H1 (cell line): ENCODE results near the gene PRKCH. TPM values are rescaled to one million over a fixed set of nuclear protein-coding genes. Genes with fewer than 3 reads are reported as not detected.

ENCODE experiments used
- CTCF ChIA-PET: fragments of 300-600 bp; sonication (Branson Sonifier 250); formaldehyde crosslinking; loops from one replicate; lab custom pipeline; 2021; ENCODE audit not compliant: partially characterized antibody; lab: Charles Lee
- POLR2A ChIA-PET: fragments of 300-600 bp; sonication (Branson Sonifier 250); formaldehyde crosslinking; loops from one replicate; lab custom pipeline; 2021; ENCODE audit warnings: inconsistent platforms; ENCODE audit not compliant: partially characterized antibody; lab: Charles Lee
- DNase-seq, 2 experiments: peaks; one replicate each; pipeline versions ENCODE4 v3.0.0 to v3.0.0-alpha.2; 2010 to 2022; ENCODE audit warnings: low spot score in 2 of 2, low read depth in 1 of 2, mixed read lengths in 1 of 2
- FAIRE-seq: peaks from 2 replicates; lab custom pipeline; 2011; peaks lifted over from hg19 to GRCh38; lab: Jason Lieb, UNC
- H2AFZ ChIP-seq: 2 replicates; pipeline ENCODE4 v1.8.1; 2012; ENCODE audit warnings: low read length, inconsistent platforms
- H2AK5ac ChIP-seq: 2 replicates; pipeline ENCODE4 v1.6.1; 2013; ENCODE audit warnings: low read depth, low read length
- H2BK120ac ChIP-seq: replicated peaks from 2 replicates; pipeline ENCODE3; 2013; ENCODE audit warnings: low read depth, low read length, inconsistent platforms
- H2BK12ac ChIP-seq: 2 replicates; pipeline ENCODE4 v1.6.1; 2013; ENCODE audit warnings: low read depth, low read length
- H2BK15ac ChIP-seq: 2 replicates; pipeline ENCODE4 v1.6.1; 2013; ENCODE audit warnings: low read length
- H2BK20ac ChIP-seq: 2 replicates; pipeline ENCODE4 v1.6.1; 2013; ENCODE audit warnings: low read length
- H2BK5ac ChIP-seq: 2 replicates; pipeline ENCODE4 v1.6.1; 2013; ENCODE audit warnings: low read depth, low read length
- H3K14ac ChIP-seq: 2 replicates; pipeline ENCODE4 v1.6.1; 2013; ENCODE audit warnings: inconsistent platforms; ENCODE audit not compliant: insufficient read length
- H3K18ac ChIP-seq: 2 replicates; pipeline ENCODE4 v1.6.1; 2013; ENCODE audit warnings: low read length; ENCODE audit errors: extremely low read depth
- H3K23ac ChIP-seq: 2 replicates; pipeline ENCODE4 v1.6.1; 2013; ENCODE audit warnings: inconsistent platforms; ENCODE audit not compliant: insufficient read length
- H3K23me2 ChIP-seq: 2 replicates; pipeline ENCODE4 v1.6.1; 2013; ENCODE audit warnings: low read depth, low read length
- H3K27ac ChIP-seq: 2 replicates; pipeline ENCODE4 v1.6.1; 2011; ENCODE audit warnings: low read depth, low read length, inconsistent platforms
- H3K27me3 ChIP-seq, 4 experiments: replicated peaks in 1 of 4; 1 replicate in 1 of 4; 2 replicates in 3 of 4; pipeline versions ENCODE4 v1.6.1 to v1.8.1; 2011 to 2013; ENCODE audit warnings: low read length in 3 of 4, mild to moderate bottlenecking in 3 of 4, inconsistent platforms in 2 of 4, mixed read lengths in 2 of 4, moderate library complexity in 1 of 4; ENCODE audit not compliant: control insufficient read depth in 3 of 4, insufficient read depth in 3 of 4; ENCODE audit errors: extremely low read depth in 1 of 4
- H3K36me3 ChIP-seq, 4 experiments: 2 replicates each; pipeline versions ENCODE4 v1.6.1 to v1.8.1; 2011 to 2013; ENCODE audit warnings: mild to moderate bottlenecking in 4 of 4, low read length in 3 of 4, moderate library complexity in 2 of 4, control low read depth in 1 of 4, inconsistent platforms in 1 of 4; ENCODE audit not compliant: insufficient read depth in 4 of 4, control insufficient read depth in 2 of 4
- H3K4ac ChIP-seq: replicated peaks from 2 replicates; pipeline ENCODE3; 2013; ENCODE audit warnings: low read length, low read depth, mixed read lengths, inconsistent platforms; ENCODE audit not compliant: insufficient read length
- H3K4me1 ChIP-seq, 4 experiments: replicated peaks in 1 of 4; 1 replicate in 1 of 4; 2 replicates in 3 of 4; pipeline versions ENCODE4 v1.6.1 to v1.8.1; 2011 to 2013; ENCODE audit warnings: low read length in 3 of 4, inconsistent platforms in 2 of 4, mixed read lengths in 1 of 4; ENCODE audit not compliant: insufficient read depth in 4 of 4, control insufficient read depth in 3 of 4
- H3K4me2 ChIP-seq, 2 experiments: 2 replicates each; pipeline versions ENCODE4 v1.6.1 to v1.8.1; 2011 to 2013; ENCODE audit warnings: low read depth in 2 of 2, low read length in 2 of 2, control low read depth in 1 of 2, inconsistent platforms in 1 of 2, mild to moderate bottlenecking in 1 of 2; ENCODE audit not compliant: insufficient read depth in 1 of 2
- H3K4me3 ChIP-seq, 4 experiments: fragments of 200-600, 300-600 bp in 1 of 4; sonication (generic), shearing (Covaris generic), sonication (Bioruptor Twin) in 1 of 4; 2 replicates each; pipeline versions ENCODE4 v1.5.1 to v1.8.1; 2011 to 2016; ENCODE audit warnings: low read length in 4 of 4, low read depth in 3 of 4, control low read depth in 2 of 4, inconsistent platforms in 2 of 4, mild to moderate bottlenecking in 2 of 4, mixed read lengths in 1 of 4, moderate library complexity in 1 of 4; ENCODE audit not compliant: insufficient read depth in 2 of 4; ENCODE audit errors: extremely low read depth in 1 of 4
- H3K56ac ChIP-seq: replicated peaks from 2 replicates; pipeline ENCODE3; 2013; ENCODE audit warnings: low read depth, mild to moderate bottlenecking, mixed read lengths, low read length, inconsistent platforms; ENCODE audit not compliant: insufficient read length
- H3K79me1 ChIP-seq: 2 replicates; pipeline ENCODE4 v1.6.1; 2013; ENCODE audit warnings: low read depth, low read length, control low read depth
- H3K79me2 ChIP-seq, 2 experiments: 2 replicates each; pipeline versions ENCODE4 v1.6.1 to v1.8.1; 2012 to 2013; ENCODE audit warnings: low read length in 2 of 2, mild to moderate bottlenecking in 2 of 2, inconsistent platforms in 1 of 2; ENCODE audit not compliant: insufficient read depth in 2 of 2, control insufficient read depth in 1 of 2
- H3K9ac ChIP-seq, 4 experiments: replicated peaks in 1 of 4; 1 replicate in 1 of 4; 2 replicates in 3 of 4; pipeline versions ENCODE4 v1.6.1 to v1.8.1; 2011 to 2013; ENCODE audit warnings: low read depth in 3 of 4, low read length in 3 of 4, control low read depth in 2 of 4, mild to moderate bottlenecking in 2 of 4, moderate library complexity in 2 of 4, inconsistent platforms in 1 of 4; ENCODE audit errors: extremely low read depth in 1 of 4
- H3K9me3 ChIP-seq, 2 experiments: 2 replicates each; pipeline versions ENCODE4 v1.6.1 to v1.8.1; 2012 to 2013; ENCODE audit warnings: mild to moderate bottlenecking in 2 of 2, moderate library complexity in 2 of 2, control low read depth in 1 of 2, inconsistent platforms in 1 of 2, low read depth in 1 of 2, low read length in 1 of 2, mixed read lengths in 1 of 2; ENCODE audit not compliant: insufficient read depth in 2 of 2
- H4K20me1 ChIP-seq, 2 experiments: replicated peaks in 1 of 2; 2 replicates each; pipeline versions ENCODE3 to v1.8.1; 2011 to 2013; ENCODE audit warnings: inconsistent platforms in 2 of 2, low read length in 2 of 2, mild to moderate bottlenecking in 1 of 2; ENCODE audit not compliant: insufficient read depth in 2 of 2, control insufficient read depth in 1 of 2
- H4K5ac ChIP-seq: 2 replicates; pipeline ENCODE4 v1.6.1; 2013; ENCODE audit warnings: low read length, low read depth, mixed read lengths, inconsistent platforms; ENCODE audit not compliant: insufficient read length
- H4K8ac ChIP-seq: 2 replicates; pipeline ENCODE4 v1.8.0; 2013; ENCODE audit warnings: mild to moderate bottlenecking, moderate library complexity, low read length, inconsistent platforms; ENCODE audit not compliant: insufficient read depth; ENCODE audit errors: extremely low read depth
- H4K91ac ChIP-seq: replicated peaks from 2 replicates; pipeline ENCODE3; 2013; ENCODE audit warnings: low read length, mixed read lengths, inconsistent platforms; ENCODE audit not compliant: insufficient read length
- BACH1 ChIP-seq: IDR thresholded peaks from 2 replicates; pipeline ENCODE4 v1.6.1; 2012; ENCODE audit warnings: low read length, improper control_type of control experiment
- CEBPB ChIP-seq: IDR thresholded peaks from 2 replicates; pipeline ENCODE4 v1.6.1; 2012; ENCODE audit warnings: low read depth, low read length
- CHD1 ChIP-seq: IDR thresholded peaks from 2 replicates; pipeline ENCODE4 v1.6.1; 2012; ENCODE audit warnings: low read depth, low read length, improper control_type of control experiment
- CHD2 ChIP-seq: IDR thresholded peaks from 2 replicates; pipeline ENCODE4 v1.6.1; 2012; ENCODE audit warnings: low read length, improper control_type of control experiment
- CREB1 ChIP-seq: IDR thresholded peaks from 2 replicates; pipeline ENCODE4 v1.6.1; 2012; ENCODE audit warnings: inconsistent platforms
- EGR1 ChIP-seq: IDR thresholded peaks from 2 replicates; pipeline ENCODE4 v1.6.1; 2011; ENCODE audit warnings: low read depth, low read length, borderline replicate concordance
- EP300 ChIP-seq, 2 experiments: IDR thresholded peaks; 1 replicate in 1 of 2; 2 replicates in 1 of 2; pipeline ENCODE4 v1.6.1; 2011 to 2012; ENCODE audit warnings: low read depth in 2 of 2, low read length in 2 of 2, mild to moderate bottlenecking in 2 of 2, borderline replicate concordance in 1 of 2, inconsistent platforms in 1 of 2, moderate library complexity in 1 of 2
- EZH2 ChIP-seq: fragments of 200-600 bp; sonication (generic); IDR thresholded peaks from 2 replicates; pipeline ENCODE4 v1.7.1; 2012; ENCODE audit warnings: low read depth, mild to moderate bottlenecking, moderate library complexity, low read length, inconsistent platforms; ENCODE audit not compliant: severe bottlenecking
- HDAC2 ChIP-seq, 2 experiments: fragments of 300-600 bp in 1 of 2; sonication (generic) in 1 of 2; IDR thresholded peaks; 2 replicates each; pipeline ENCODE4 v1.6.1; 2011 to 2012; ENCODE audit warnings: low read depth in 2 of 2, low read length in 2 of 2, mild to moderate bottlenecking in 2 of 2, moderate library complexity in 2 of 2, borderline replicate concordance in 1 of 2, inconsistent platforms in 1 of 2
- HDAC6 ChIP-seq: IDR thresholded peaks from one replicate; pipeline ENCODE4 v1.7.1; 2012; ENCODE audit warnings: low read depth, mild to moderate bottlenecking, inconsistent platforms, low read length, moderate library complexity
- KDM5A ChIP-seq: fragments of 200-600 bp; IDR thresholded peaks from 2 replicates; pipeline ENCODE4 v1.7.1; 2012; ENCODE audit warnings: mild to moderate bottlenecking, low read length, inconsistent platforms, mixed read lengths
- POU5F1 ChIP-seq: IDR thresholded peaks from 2 replicates; pipeline ENCODE4 v1.6.1; 2011; ENCODE audit warnings: low read depth, mild to moderate bottlenecking, low read length, moderate library complexity
- SP2 ChIP-seq: IDR thresholded peaks from 2 replicates; pipeline ENCODE4 v1.6.1; 2012; ENCODE audit warnings: mild to moderate bottlenecking, low read length, inconsistent platforms
- SUZ12 ChIP-seq: fragments of 200-600 bp; sonication (generic); IDR thresholded peaks from 2 replicates; pipeline ENCODE4 v1.6.1; 2012; ENCODE audit warnings: mild to moderate bottlenecking, inconsistent platforms, low read length, moderate library complexity, mixed read lengths
- TCF12 ChIP-seq: IDR thresholded peaks from 2 replicates; pipeline ENCODE4 v1.6.1; 2011; ENCODE audit warnings: low read depth, mild to moderate bottlenecking, low read length
- WGBS, 2 experiments: shearing (Covaris generic) in 1 of 2; methylation state at CpG; one replicate each; pipeline versions ENCODE4 v1.1.6 to v1.1.7; 2013 to 2015; ENCODE audit warnings: low lambda C conversion rate in 2 of 2, mixed read lengths in 2 of 2, inconsistent platforms in 1 of 2, low coverage in 1 of 2, missing lambda C conversion rate in 1 of 2; ENCODE audit not compliant: insufficient replicate concordance in 2 of 2, insufficient coverage in 1 of 2, insufficient read length in 1 of 2; ENCODE audit errors: extremely low coverage in 1 of 2, missing lambda C conversion rate in 1 of 2; 5-methylcytosine and 5-hydroxymethylcytosine counted together
- polyA plus RNA-seq, 7 experiments: library from polyadenylated mRNA; depleted of rRNA in 3 of 7; stranded (reverse) in 5 of 7; unstranded in 2 of 7; fragments of >200 nt in 5 of 7; fragments of 200-250 nt in 2 of 7; gene quantifications; 1 replicate in 5 of 7; 2 replicates in 1 of 7; 4 replicates in 1 of 7; pipeline versions ENCODE4 v1.2.1 to v1.2.3, GENCODE V29; 2011 to 2013; ENCODE audit warnings: missing spikeins in 2 of 7, mixed read lengths in 2 of 7
- total RNA-seq: library from RNA; stranded (reverse); fragmentation: NEBNext Ultra II Directional; extraction: Animal tissue kit (Norgen Biotek cat#: 25700); gene quantifications from 2 replicates; pipeline ENCODE4 v1.2.1, GENCODE V29; 2021

PRKCH gene
- total and polyA plus RNA-seq, 2 of the 8 experiments (the other 6 are each of a cell fraction or from before 2014, with no cell fraction given), result 6.4 to 7.0 TPM

- no peak overlapping the region for H3K14ac ChIP-seq
- no peak for FAIRE-seq
- H4K20me1 ChIP-seq, result peaks cover 2 to 5% of the 10 kb centered on the region in 2 experiments
- H3K79me1 ChIP-seq, result no peaks in the 10 kb centered on the region
- H2BK15ac ChIP-seq, result no peak overlapping the region
- 96% methylated on average over 3 of the region's 3 CpGs; no CpG with 5 or more reads in 1 of the 2 experiments for WGBS, 2 experiments
- no peak overlapping the region for H3K18ac ChIP-seq
- no peak overlapping the region for H3K4ac ChIP-seq
- no peaks in the 10 kb centered on the region for H3K79me2 ChIP-seq
- H2BK5ac ChIP-seq, result no peak overlapping the region
- H3K4me1 ChIP-seq, result peaks cover 0 to 4% (median 1%) of the 10 kb centered on the region in 4 experiments; a peak in 3 of 7 replicates
- no peak overlapping the region for H3K56ac ChIP-seq
- H3K36me3 ChIP-seq, result no peaks in the 10 kb centered on the region
- ChIA-PET POLR2A (interaction anchor here (0.7 kb wide), 1 partner anchor 478 kb away, joined by 3 read pairs; no protein-coding TSS in a partner anchor), CTCF (interaction anchor here (0.6 to 7.0 kb wide), 5 partner anchors 10 to 641 kb away, joined by 3 to 52 read pairs (median 8); no protein-coding TSS in a partner anchor)
- H3K23me2 ChIP-seq, result peaks cover 10% of the 10 kb centered on the region; the same call in 1 of the 2 replicates
- H2AK5ac ChIP-seq, result no peak overlapping the region
- no peak overlapping the region for H2BK120ac ChIP-seq
- H3K27ac ChIP-seq, result no peak overlapping the region
- H3K27me3 ChIP-seq, result peaks cover 11 to 21% (median 17%) of the 10 kb centered on the region in 4 experiments; a peak in 6 of 7 replicates
- no peak overlapping the region for H3K9ac ChIP-seq
- no peak overlapping the region for H2BK12ac ChIP-seq
- no peak overlapping the region for H3K23ac ChIP-seq
- H4K91ac ChIP-seq, result no peak overlapping the region
- no peak for DNase-seq
- H3K4me3 ChIP-seq, result no peak overlapping the region
- no peak overlapping the region for H2AFZ ChIP-seq
- no peak overlapping the region for H2BK20ac ChIP-seq
- no peak overlapping the region for H3K4me2 ChIP-seq
- H3K9me3 ChIP-seq, result no peaks in the 10 kb centered on the region
- no peak overlapping the region for H4K5ac ChIP-seq
- no peak overlapping the region for H4K8ac ChIP-seq
- TF ChIP-seq CHD2 (no peak), HDAC6 (no peak), EZH2 (no peak), TCF12 (no peak), SP2 (no peak), BACH1 (no peak), SUZ12 (no peak), CREB1 (no peak), HDAC2 (IDR thresholded peaks at IDR 0.05; ENCODE audit: borderline replicate concordance in 1 of 2, low read depth in 2 of 2, low read length in 2 of 2) (no peak), CHD1 (no peak), KDM5A (no peak), POU5F1 (no peak), CEBPB (no peak), EP300 (IDR thresholded peaks at IDR 0.05; ENCODE audit: borderline replicate concordance in 1 of 2, low read depth in 2 of 2, low read length in 2 of 2) (no peak), EGR1 (no peak)
These were observed 37.4 kb upstream of the PRKCH start for GRCh38 chr14:61284001-61284400.
